OCI-LY1 (cell line): ENCODE data around the gene LIN52.

ENCODE experiments used
- H2AFZ ChIP-seq: fragments of 200-600 bp; sonication (generic), shearing (Covaris generic); 2 replicates; pipeline ENCODE4 v1.6.0; 2014; ENCODE audit warnings: antibody characterized with exemption, mild to moderate bottlenecking, low read length
- H3F3A ChIP-seq: fragments of 200-600 bp; sonication (generic), shearing (Covaris generic); 2 replicates; pipeline ENCODE4 v1.6.0; 2014; ENCODE audit warnings: mild to moderate bottlenecking, antibody characterized with exemption, low read length, moderate library complexity; ENCODE audit not compliant: insufficient read depth
- H3K27ac ChIP-seq: fragments of 200-600 bp; sonication (generic); 2 replicates; pipeline ENCODE4 v1.5.1; 2014; ENCODE audit warnings: low read length, mixed run types, mild to moderate bottlenecking, low read depth; ENCODE audit not compliant: poor library complexity, severe bottlenecking
- H3K27me3 ChIP-seq: fragments of 200-600 bp; sonication (generic); 2 replicates; pipeline ENCODE4 v1.6.0; 2014; ENCODE audit warnings: antibody characterized with exemption, mild to moderate bottlenecking, low read length, moderate library complexity; ENCODE audit not compliant: insufficient read depth
- H3K36me3 ChIP-seq: fragments of 200-600 bp; sonication (generic); 2 replicates; pipeline ENCODE4 v1.6.1; 2014; ENCODE audit warnings: mild to moderate bottlenecking, antibody characterized with exemption, low read length, moderate library complexity, mixed read lengths; ENCODE audit not compliant: insufficient read depth
- H3K4me1 ChIP-seq: fragments of 200-600 bp; sonication (generic); 2 replicates; pipeline ENCODE4 v1.5.1; 2014; ENCODE audit warnings: mild to moderate bottlenecking, low read length, moderate library complexity; ENCODE audit not compliant: insufficient read depth, severe bottlenecking
- H3K4me2 ChIP-seq: fragments of 200-600 bp; sonication (generic), shearing (Covaris generic); 2 replicates; pipeline ENCODE4 v1.6.1; 2014; ENCODE audit warnings: low read length
- H3K4me3 ChIP-seq: fragments of 200-600 bp; sonication (generic); 2 replicates; pipeline ENCODE4 v1.5.1; 2014; ENCODE audit warnings: low read length, low read depth, mild to moderate bottlenecking, mixed read lengths; ENCODE audit not compliant: poor library complexity, severe bottlenecking
- H3K79me2 ChIP-seq: fragments of 200-600 bp; shearing (Covaris generic); 2 replicates; pipeline ENCODE4 v1.6.1; 2016; ENCODE audit warnings: mixed run types, low read length, mixed read lengths; ENCODE audit not compliant: insufficient read depth
- H3K9ac ChIP-seq: fragments of 200-600 bp; sonication (generic), shearing (Covaris generic); 2 replicates; pipeline ENCODE4 v1.6.1; 2014; ENCODE audit warnings: mild to moderate bottlenecking, low read length, mixed read lengths
- H3K9me2 ChIP-seq: fragments of 200-600 bp; sonication (generic), shearing (Covaris generic); 2 replicates; pipeline ENCODE4 v1.6.1; 2014; ENCODE audit warnings: low read depth, mild to moderate bottlenecking, low read length, mixed read lengths
- H3K9me3 ChIP-seq: fragments of 200-600 bp; shearing (Covaris generic); 2 replicates; pipeline ENCODE4 v1.6.1; 2014; ENCODE audit warnings: low read length, mixed read lengths
- H4K20me1 ChIP-seq: fragments of 200-600 bp; sonication (generic), shearing (Covaris generic); 2 replicates; pipeline ENCODE4 v1.6.0; 2016; ENCODE audit warnings: mild to moderate bottlenecking, low read length; ENCODE audit not compliant: insufficient read depth
- CTCF ChIP-seq: fragments of 200-600 bp; sonication (generic), shearing (Covaris generic); IDR thresholded peaks from 2 replicates; pipeline ENCODE4 v1.5.1; 2017; ENCODE audit warnings: mild to moderate bottlenecking, antibody characterized with exemption, low read length, moderate library complexity, mixed read lengths
- EZH2 ChIP-seq: fragments of 200-600 bp; sonication (generic), shearing (Covaris generic); IDR thresholded peaks from 2 replicates; pipeline ENCODE4 v1.8.0; 2017; ENCODE audit warnings: borderline replicate concordance, mixed run types, mild to moderate bottlenecking, antibody characterized with exemption, low read length, moderate library complexity, mixed read lengths

LIN52 gene

GRCh38 chr14:74135426-74135825 is 50.7 kb downstream of the LIN52 start:
- no peaks in the 10 kb centered on the region for H3F3A ChIP-seq
- no peak for TF ChIP-seq EZH2
- no peak for TF ChIP-seq CTCF
- H3K4me2 ChIP-seq = no peak overlapping the region
- no peak overlapping the region for H2AFZ ChIP-seq
- H3K4me1 ChIP-seq = peaks cover 6% of the 10 kb centered on the region
- H3K79me2 ChIP-seq = no peaks in the 10 kb centered on the region
- H3K27me3 ChIP-seq = no peaks in the 10 kb centered on the region
- H3K27ac ChIP-seq = no peak overlapping the region
- H4K20me1 ChIP-seq = no peaks in the 10 kb centered on the region
- H3K9me2 ChIP-seq = no peaks in the 10 kb centered on the region
- H3K4me3 ChIP-seq = no peak overlapping the region
- H3K9me3 ChIP-seq = no peaks in the 10 kb centered on the region
- H3K9ac ChIP-seq = no peak overlapping the region
- no peaks in the 10 kb centered on the region for H3K36me3 ChIP-seq

GRCh38 chr14:74140374-74140850 is 55.7 kb downstream of the LIN52 start:
- peaks cover 18% of the 10 kb centered on the region for H3K4me1 ChIP-seq
- no peaks in the 10 kb centered on the region for H4K20me1 ChIP-seq
- H3K4me2 ChIP-seq = peak overlapping the region; percentile 57

GRCh38 chr14:74141703-74142102 is 56.9 kb downstream of the LIN52 start:
- no peaks in the 10 kb centered on the region for H3K9me3 ChIP-seq
- no peaks in the 10 kb centered on the region for H4K20me1 ChIP-seq
- no peak overlapping the region for H3K27ac ChIP-seq
- TF ChIP-seq EZH2 (no peak), CTCF (no peak)
- no peaks in the 10 kb centered on the region for H3K9me2 ChIP-seq
- no peaks in the 10 kb centered on the region for H3F3A ChIP-seq
- H3K4me2 ChIP-seq = no peak overlapping the region
- no peaks in the 10 kb centered on the region for H3K36me3 ChIP-seq
- H3K9ac ChIP-seq = no peak overlapping the region
- no peak overlapping the region for H3K4me3 ChIP-seq
- peaks cover 18% of the 10 kb centered on the region for H3K4me1 ChIP-seq
- H3K79me2 ChIP-seq = no peaks in the 10 kb centered on the region
- H2AFZ ChIP-seq = no peak overlapping the region
- H3K27me3 ChIP-seq = no peaks in the 10 kb centered on the region

More at GRCh38 chr14:74140374-74140850, 55.7 kb downstream of the LIN52 start:
- no peaks in the 10 kb centered on the region for H3K36me3 ChIP-seq
- TF ChIP-seq EZH2 = no peak
- TF ChIP-seq CTCF = no peak
- no peak overlapping the region for H2AFZ ChIP-seq
- no peak overlapping the region for H3K27ac ChIP-seq
- H3F3A ChIP-seq = no peaks in the 10 kb centered on the region
- no peaks in the 10 kb centered on the region for H3K27me3 ChIP-seq
- peak overlapping the region; percentile 9 for H3K4me3 ChIP-seq
- H3K9me3 ChIP-seq = no peaks in the 10 kb centered on the region
- H3K9ac ChIP-seq = no peak overlapping the region; the same call in 1 of the 2 replicates
- no peaks in the 10 kb centered on the region for H3K79me2 ChIP-seq
- no peaks in the 10 kb centered on the region for H3K9me2 ChIP-seq
